Measurements from ENCODE around the gene NAPG. TPM values are rescaled to one million over a fixed set of nuclear protein-coding genes. Genes with fewer than 3 reads are reported as not detected.
"Not testable (repeated sequence)": the region's sequence is repeated elsewhere in the genome, so short reads cannot be mapped to it uniquely, and the experiment has no call there.

NAPG gene
- total and polyA plus RNA-seq, 8 donors: 25.2 to 37.7 (median 29.3) TPM

DNA sequence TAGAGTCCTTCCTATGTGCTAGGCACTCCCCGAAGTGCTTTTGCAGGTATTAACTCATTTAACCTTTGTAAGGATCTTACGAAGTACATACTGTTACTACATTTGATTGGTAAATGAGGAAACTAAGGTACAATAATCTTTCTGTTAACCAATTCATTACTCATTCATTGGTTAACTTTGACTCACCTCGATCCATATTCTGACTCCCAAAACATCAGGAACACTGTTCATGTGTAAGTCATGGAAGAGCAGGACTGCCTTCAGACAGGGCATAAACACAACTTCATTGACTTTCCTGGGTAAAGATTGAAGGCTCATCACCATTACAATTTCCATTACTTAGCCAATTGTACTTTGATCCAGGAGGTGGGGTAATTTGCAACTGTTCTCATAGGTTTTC, 40.6 kb downstream of the NAPG start:
- H3K4me1 ChIP-seq: no peaks in the 10 kb centered on the region

DNA sequence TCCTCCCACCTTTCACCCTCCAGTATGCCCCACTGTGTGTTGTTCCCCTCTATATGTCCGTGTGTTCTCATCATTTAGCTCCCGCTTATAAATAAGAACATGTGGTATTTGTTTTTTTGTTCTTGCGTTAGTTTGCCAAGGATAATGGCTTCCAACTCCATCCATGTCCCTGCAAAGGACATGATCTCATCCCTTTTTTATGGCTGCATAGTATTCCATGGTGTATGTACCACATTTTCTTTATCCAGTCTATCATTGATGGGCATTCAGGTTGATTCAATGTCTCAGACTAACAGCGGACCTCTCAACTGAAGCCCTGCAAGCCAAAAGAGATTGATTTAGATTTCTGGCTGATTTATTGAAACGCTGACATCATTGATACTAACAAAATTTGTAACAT, 44.1 kb downstream of the NAPG start:
- H3K27me3 ChIP-seq; DNase-seq; H3K9me3 ChIP-seq; H3K4me1 ChIP-seq; H3K27ac ChIP-seq; ATAC-seq; H3K4me3 ChIP-seq; intact Hi-C loops (cut with DNase I); H3K36me3 ChIP-seq: not testable (repeated sequence)

More for the DNA sequence above, 40.6 kb downstream of the NAPG start:
- ATAC-seq (no peak), DNase-seq (no peak)
- intact Hi-C loops (cut with DNase I): no loop called here
- no peak overlapping the region for H3K4me3 ChIP-seq
- TF ChIP-seq, protein P1, sequence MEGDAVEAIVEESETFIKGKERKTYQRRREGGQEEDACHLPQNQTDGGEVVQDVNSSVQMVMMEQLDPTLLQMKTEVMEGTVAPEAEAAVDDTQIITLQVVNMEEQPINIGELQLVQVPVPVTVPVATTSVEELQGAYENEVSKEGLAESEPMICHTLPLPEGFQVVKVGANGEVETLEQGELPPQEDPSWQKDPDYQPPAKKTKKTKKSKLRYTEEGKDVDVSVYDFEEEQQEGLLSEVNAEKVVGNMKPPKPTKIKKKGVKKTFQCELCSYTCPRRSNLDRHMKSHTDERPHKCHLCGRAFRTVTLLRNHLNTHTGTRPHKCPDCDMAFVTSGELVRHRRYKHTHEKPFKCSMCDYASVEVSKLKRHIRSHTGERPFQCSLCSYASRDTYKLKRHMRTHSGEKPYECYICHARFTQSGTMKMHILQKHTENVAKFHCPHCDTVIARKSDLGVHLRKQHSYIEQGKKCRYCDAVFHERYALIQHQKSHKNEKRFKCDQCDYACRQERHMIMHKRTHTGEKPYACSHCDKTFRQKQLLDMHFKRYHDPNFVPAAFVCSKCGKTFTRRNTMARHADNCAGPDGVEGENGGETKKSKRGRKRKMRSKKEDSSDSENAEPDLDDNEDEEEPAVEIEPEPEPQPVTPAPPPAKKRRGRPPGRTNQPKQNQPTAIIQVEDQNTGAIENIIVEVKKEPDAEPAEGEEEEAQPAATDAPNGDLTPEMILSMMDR (IDR thresholded peaks at IDR 0.05): no peak
- no peaks in the 10 kb centered on the region for H3K27me3 ChIP-seq
- H3K36me3 ChIP-seq: no peaks in the 10 kb centered on the region
- H3K9me3 ChIP-seq: no peaks in the 10 kb centered on the region
- H3K27ac ChIP-seq: no peak overlapping the region

DNA sequence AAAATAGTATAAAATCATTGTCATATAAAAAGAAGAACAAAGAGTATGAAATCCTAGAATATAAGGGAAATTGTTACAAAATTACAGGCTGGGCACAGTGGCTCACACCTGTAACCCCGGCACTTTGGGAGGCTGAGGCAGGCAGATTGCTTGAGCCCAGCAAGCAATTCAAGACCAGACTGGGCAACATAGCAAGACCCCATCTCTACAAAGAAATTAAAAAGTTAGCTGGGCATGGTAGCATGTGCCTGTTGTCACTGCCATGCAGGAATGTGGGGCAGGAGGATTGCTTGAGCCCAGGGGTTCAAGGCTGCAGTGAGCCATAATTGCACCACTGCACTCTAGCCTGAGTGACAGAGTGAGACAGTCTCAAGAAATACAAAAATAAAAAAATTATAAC, 44.8 kb downstream of the NAPG start:
- Histone ChIP-seq H3K27ac (no peak overlapping the region), H3K4me1 (no peaks in the 10 kb centered on the region), H3K27me3 (no peaks in the 10 kb centered on the region), H3K36me3 (no peaks in the 10 kb centered on the region), H3K4me3 (no peak overlapping the region), H3K9me3 (no peaks in the 10 kb centered on the region)
- intact Hi-C loops (cut with DNase I): no loop called here
- ATAC-seq (no peak), DNase-seq (no peak)
- TF ChIP-seq, protein P1 (IDR thresholded peaks at IDR 0.05): no peak

GRCh38 chr18:10571537-10571936, 45.7 kb downstream of the NAPG start:
- Histone ChIP-seq H3K27ac (no peak overlapping the region), H3K4me1 (no peaks in the 10 kb centered on the region), H3K9me3 (no peaks in the 10 kb centered on the region), H3K4me3 (no peak overlapping the region), H3K27me3 (no peaks in the 10 kb centered on the region), H3K36me3 (no peaks in the 10 kb centered on the region)
- intact Hi-C loops (cut with DNase I): no loop called here
- no peak for ATAC-seq
- no peak for DNase-seq
- TF ChIP-seq, protein P1 (IDR thresholded peaks at IDR 0.05): no peak

DNA sequence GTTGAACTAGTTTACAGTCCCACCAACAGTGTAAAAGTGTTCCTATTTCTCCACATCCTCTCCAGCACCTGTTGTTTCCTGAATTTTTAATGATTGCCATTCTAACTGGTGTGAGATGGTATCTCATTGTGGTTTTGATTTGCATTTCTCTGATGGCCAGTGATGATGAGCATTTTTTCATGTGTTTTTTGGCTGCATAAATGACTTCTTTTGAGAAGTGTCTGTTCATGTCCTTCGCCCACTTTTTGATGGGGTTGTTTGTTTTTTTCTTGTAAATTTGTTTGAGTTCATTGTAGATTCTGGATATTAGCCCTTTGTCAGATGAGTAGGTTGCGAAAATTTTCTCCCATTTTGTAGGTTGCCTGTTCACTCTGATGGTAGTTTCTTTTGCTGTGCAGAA, 47.4 kb downstream of the NAPG start:
- ATAC-seq; H3K36me3 ChIP-seq; H3K27me3 ChIP-seq; H3K4me1 ChIP-seq; DNase-seq; H3K4me3 ChIP-seq; H3K9me3 ChIP-seq; H3K27ac ChIP-seq; intact Hi-C loops (cut with DNase I): not testable (repeated sequence)

- intact Hi-C loops (cut with DNase I); H3K4me3 ChIP-seq; ATAC-seq: not testable (repeated sequence)
Measured at GRCh38 chr18:10574412-10574811, 48.6 kb downstream of the NAPG start.

DNA sequence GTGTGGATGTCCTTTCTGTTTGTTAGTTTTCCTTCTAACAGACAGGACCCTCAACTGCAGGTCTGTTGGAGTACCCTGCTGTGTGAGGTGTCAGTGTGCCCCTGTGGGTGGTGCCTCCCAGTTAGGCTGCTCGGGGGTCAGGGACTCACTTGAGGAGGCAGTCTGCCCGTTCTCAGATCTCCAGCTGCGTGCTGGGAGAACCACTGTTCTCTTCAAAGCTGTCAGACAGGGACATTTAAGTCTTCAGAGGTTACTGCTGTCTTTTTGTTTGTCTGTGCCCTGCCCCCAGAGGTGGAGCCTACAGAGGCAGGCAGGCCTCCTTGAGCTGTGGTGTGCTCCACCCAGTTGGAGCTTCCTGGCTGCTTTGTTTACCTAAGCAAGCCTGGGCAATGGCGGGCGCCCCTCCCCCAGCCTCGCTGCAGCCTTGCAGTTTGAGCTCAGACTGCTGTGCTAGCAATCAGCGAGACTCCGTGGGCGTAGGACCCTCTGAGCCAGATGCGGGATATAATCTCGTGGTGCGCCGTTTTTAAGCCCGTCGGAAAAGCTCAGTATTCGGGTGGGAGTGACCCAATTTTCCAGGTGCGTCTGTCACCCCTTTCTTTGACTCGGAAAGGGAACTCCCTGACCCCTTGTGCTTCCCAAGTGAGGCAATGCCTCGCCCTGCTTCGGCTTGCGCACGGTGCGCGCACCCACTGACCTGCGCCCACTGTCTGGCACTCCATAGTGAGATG, 52.2 kb downstream of the NAPG start:
- ATAC-seq; H3K9me3 ChIP-seq; H3K36me3 ChIP-seq; H3K27me3 ChIP-seq; H3K4me1 ChIP-seq; H3K27ac ChIP-seq; H3K4me3 ChIP-seq; DNase-seq; intact Hi-C loops (cut with DNase I): not testable (repeated sequence)

More at GRCh38 chr18:10574412-10574811, 48.6 kb downstream of the NAPG start:
- not testable (repeated sequence) for H3K9me3 ChIP-seq, H3K27ac ChIP-seq, H3K4me1 ChIP-seq, H3K27me3 ChIP-seq, DNase-seq, H3K36me3 ChIP-seq

GRCh38 chr18:10578573-10578899, 52.7 kb downstream of the NAPG start:
- H3K27me3 ChIP-seq; ATAC-seq; intact Hi-C loops (cut with DNase I); H3K36me3 ChIP-seq; DNase-seq; H3K4me1 ChIP-seq; H3K27ac ChIP-seq; H3K9me3 ChIP-seq; H3K4me3 ChIP-seq: not testable (repeated sequence)

Data from left lung (tissue), 10 donors.